ENCODE results near the gene RBM47.

RBM47 gene

DNA sequence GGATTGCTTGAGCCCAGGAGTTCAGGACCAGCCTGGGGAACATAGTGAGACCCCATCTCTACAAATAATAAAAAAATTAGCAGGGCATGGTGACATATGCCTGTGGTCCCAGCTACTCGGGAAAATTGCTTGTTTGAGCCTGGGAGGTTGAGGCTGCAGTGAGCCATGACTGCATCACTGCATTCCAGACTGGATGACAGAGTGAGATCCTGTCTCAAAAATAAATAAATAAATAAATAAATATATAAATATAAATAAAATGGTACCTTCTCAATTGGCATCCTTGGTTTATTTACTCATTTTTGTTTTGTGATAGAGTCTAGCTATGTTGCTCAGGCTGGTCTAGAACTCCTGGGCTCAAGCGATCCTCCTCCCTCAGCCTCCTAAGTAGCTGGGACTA lies 150.3 kb downstream of the RBM47 start:
- in situ Hi-C loops (cut with HindIII; ENCODE audit: low sequenced_read_pairs), result no loop called here

DNA sequence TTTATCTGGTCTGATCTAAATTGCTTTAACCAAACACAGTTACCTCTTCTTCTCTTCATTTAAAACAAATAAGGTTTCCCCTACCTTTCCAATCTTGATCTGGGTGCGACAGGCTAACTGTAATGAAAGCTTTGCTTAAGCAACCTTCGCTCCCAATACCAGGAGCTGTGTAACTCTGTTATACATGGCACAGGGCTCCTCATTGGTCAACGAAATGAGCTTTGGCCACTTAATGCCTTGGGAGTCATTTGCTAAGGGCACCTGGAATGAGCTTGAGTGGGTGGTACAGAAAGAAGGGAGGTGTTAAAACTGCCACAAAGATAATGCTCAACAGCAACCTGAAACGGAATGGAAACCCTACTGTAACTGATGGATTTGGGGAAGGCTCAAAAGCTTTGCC lies 154.1 kb downstream of the RBM47 start:
- no peak overlapping the region for H3K4me3 ChIP-seq (ENCODE audit: low read depth, low read length)
- in situ Hi-C loops (cut with HindIII; ENCODE audit: low sequenced_read_pairs), result no loop called here
- no peak for TF ChIP-seq CTCF (IDR thresholded peaks at IDR 0.05; ENCODE audit: low read depth, low read length, missing control alignments)
- no peak for DNase-seq (ENCODE audit: low read depth)

More for the DNA sequence above, 150.3 kb downstream of the RBM47 start:
- DNase-seq (ENCODE audit: low read depth), result no peak
- TF ChIP-seq CTCF (IDR thresholded peaks at IDR 0.05; ENCODE audit: low read depth, low read length, missing control alignments), result no peak
- H3K4me3 ChIP-seq (ENCODE audit: low read depth, low read length), result no peak overlapping the region

DNA sequence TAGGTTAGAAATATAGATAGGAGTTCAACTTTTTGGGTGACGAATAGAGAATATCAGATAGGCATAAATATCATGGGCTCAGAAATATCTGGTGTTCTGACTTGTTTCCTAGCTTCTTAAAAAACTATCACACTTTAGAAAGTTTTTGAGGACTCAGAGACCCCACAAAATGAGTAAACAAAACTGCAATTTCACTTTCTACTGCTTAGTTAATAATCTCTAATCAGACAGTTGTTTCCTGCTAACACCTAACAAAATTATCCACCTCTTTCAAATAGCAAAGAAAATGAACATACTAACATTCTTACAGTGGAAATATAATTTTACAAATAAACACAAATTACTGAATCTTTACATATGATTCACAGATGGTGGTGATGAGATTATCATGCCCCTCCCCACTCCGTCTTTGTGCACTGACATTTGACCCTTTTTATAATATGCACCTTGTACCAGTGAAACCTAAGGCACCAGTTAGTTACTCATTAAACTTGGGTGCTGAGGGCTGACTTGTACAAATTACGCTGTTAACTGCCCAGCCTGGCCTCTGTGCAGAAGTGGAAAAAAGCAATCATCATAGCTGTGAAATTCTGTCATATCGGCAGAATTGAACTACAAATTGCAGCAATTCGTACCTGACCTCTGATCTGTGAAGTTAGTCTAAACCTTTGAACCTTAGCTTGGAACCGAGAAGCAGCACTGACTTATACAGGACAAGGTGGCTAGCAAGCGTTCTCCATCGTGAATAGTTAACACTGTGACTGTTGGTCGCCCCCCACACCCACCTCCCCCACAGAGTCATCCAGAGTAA lies 155.9 kb downstream of the RBM47 start:
- in situ Hi-C loops (cut with HindIII; ENCODE audit: low sequenced_read_pairs), result no loop called here
- DNase-seq (ENCODE audit: low read depth), result no peak
- no peak overlapping the region for H3K4me3 ChIP-seq (ENCODE audit: low read depth, low read length)
- no peak for TF ChIP-seq CTCF (IDR thresholded peaks at IDR 0.05; ENCODE audit: low read depth, low read length, missing control alignments)

- in situ Hi-C loops (cut with HindIII; ENCODE audit: low sequenced_read_pairs), result no loop called here
- no peak overlapping the region for H3K4me3 ChIP-seq (ENCODE audit: low read depth, low read length)
- no peak for DNase-seq (ENCODE audit: low read depth)
- no peak for TF ChIP-seq CTCF (IDR thresholded peaks at IDR 0.05; ENCODE audit: low read depth, low read length, missing control alignments)
Observed at GRCh38 chr4:40471923-40472322, 157.7 kb downstream of the RBM47 start.

DNA sequence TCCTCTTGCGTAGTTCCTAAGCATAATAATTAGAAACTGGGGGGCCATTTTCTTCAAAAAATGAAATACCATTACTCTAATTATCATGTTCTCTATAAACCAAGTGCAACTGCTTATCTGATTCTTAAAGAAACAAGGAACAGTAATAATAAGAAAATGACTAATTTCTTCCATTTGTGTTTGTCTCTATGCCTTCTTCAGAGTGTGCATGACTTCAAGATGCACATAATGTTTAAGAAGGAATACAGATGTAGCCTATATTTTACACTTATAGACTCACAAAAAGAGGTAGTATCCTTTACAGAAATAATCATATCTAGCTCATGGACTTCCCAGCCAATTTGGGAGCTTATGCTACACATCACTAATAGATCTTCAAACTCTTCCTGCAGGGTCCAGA lies 162.9 kb downstream of the RBM47 start:
- no peak overlapping the region for H3K4me3 ChIP-seq (ENCODE audit: low read depth, low read length)
- in situ Hi-C loops (cut with HindIII; ENCODE audit: low sequenced_read_pairs), result no loop called here
- DNase-seq (ENCODE audit: low read depth), result no peak
- no peak for TF ChIP-seq CTCF (IDR thresholded peaks at IDR 0.05; ENCODE audit: low read depth, low read length, missing control alignments)

- no peak for DNase-seq (ENCODE audit: low read depth)
- in situ Hi-C loops (cut with HindIII; ENCODE audit: low sequenced_read_pairs), result no loop called here
- no peak for TF ChIP-seq CTCF (IDR thresholded peaks at IDR 0.05; ENCODE audit: low read depth, low read length, missing control alignments)
- no peak overlapping the region for H3K4me3 ChIP-seq (ENCODE audit: low read depth, low read length)
Observed at GRCh38 chr4:40462326-40462725, 167.3 kb downstream of the RBM47 start.

All from astrocyte of the cerebellum (primary cell).